Endodermal cell (in vitro differentiated cells): ENCODE measurements around the gene SAP30. TPM values are rescaled to one million over a fixed set of nuclear protein-coding genes. Genes with fewer than 3 reads are reported as not detected.

Experiments
- DNase-seq: peaks from one replicate; pipeline ENCODE4 v3.0.0-alpha.2; 2017
- H3K27ac ChIP-seq: 2 replicates; pipeline ENCODE4 v1.5.1; 2013; ENCODE audit warnings: mild to moderate bottlenecking, low read depth, low read length, moderate library complexity
- H3K27me3 ChIP-seq: 2 replicates; pipeline ENCODE4 v1.6.1; 2013; ENCODE audit warnings: mild to moderate bottlenecking, low read length, moderate library complexity; ENCODE audit not compliant: insufficient read depth, control insufficient read depth, poor library complexity, severe bottlenecking
- H3K36me3 ChIP-seq: 2 replicates; pipeline ENCODE4 v1.7.0; 2013; ENCODE audit warnings: mild to moderate bottlenecking, low read length, moderate library complexity; ENCODE audit not compliant: control insufficient read depth, insufficient read depth
- H3K4me1 ChIP-seq: one replicate; pipeline ENCODE4 v1.7.0; 2013; ENCODE audit warnings: low read length; ENCODE audit not compliant: control insufficient read depth, insufficient read depth
- H3K4me3 ChIP-seq: 2 replicates; pipeline ENCODE4 v1.5.1; 2013; ENCODE audit warnings: mild to moderate bottlenecking, low read length, moderate library complexity
- H3K9ac ChIP-seq: 2 replicates; pipeline ENCODE4 v1.6.1; 2013; ENCODE audit warnings: mild to moderate bottlenecking, low read length, moderate library complexity; ENCODE audit not compliant: poor library complexity, severe bottlenecking; ENCODE audit errors: extremely low read depth
- H3K9me3 ChIP-seq: 2 replicates; pipeline ENCODE4 v1.6.1; 2013; ENCODE audit warnings: mild to moderate bottlenecking, low read length, moderate library complexity; ENCODE audit not compliant: control insufficient read depth
- H3K27ac Mint-ChIP-seq: 2 replicates; pipeline ENCODE4 v1.8.0; 2020; ENCODE audit warnings: mixed read lengths
- H3K27me3 Mint-ChIP-seq: 2 replicates; pipeline ENCODE4 v1.8.0; 2021; ENCODE audit warnings: mild to moderate bottlenecking, mixed read lengths; ENCODE audit not compliant: insufficient read depth
- H3K36me3 Mint-ChIP-seq: 2 replicates; pipeline ENCODE4 v1.8.0; 2020; ENCODE audit warnings: low read depth, mixed read lengths
- H3K4me1 Mint-ChIP-seq: 2 replicates; pipeline ENCODE4 v1.8.0; 2020; ENCODE audit warnings: mixed read lengths
- H3K4me3 Mint-ChIP-seq: 2 replicates; pipeline ENCODE4 v1.8.0; 2020; ENCODE audit warnings: mild to moderate bottlenecking, moderate library complexity, mixed read lengths
- H3K9me3 Mint-ChIP-seq: 2 replicates; pipeline ENCODE4 v1.8.0; 2020; ENCODE audit warnings: mild to moderate bottlenecking, mixed read lengths
- WGBS, 2 experiments: methylation state at CpG; one replicate each; pipeline versions ENCODE4 v1.1.5 to v1.1.7; 2013; ENCODE audit warnings: missing lambda C conversion rate in 2 of 2, mixed read lengths in 1 of 2; ENCODE audit not compliant: insufficient coverage in 1 of 2, insufficient read length in 1 of 2; 5-methylcytosine and 5-hydroxymethylcytosine counted together
- total RNA-seq, 2 donors: library from RNA; stranded (reverse); fragmentation: NEBNext Ultra II Directional in 1 of 2; extraction: Animal tissue kit (Norgen Biotek cat#: 25700) in 1 of 2; gene quantifications; 2 replicates in 1 of 2; 3 replicates in 1 of 2; pipeline ENCODE4 v1.2.1, GENCODE V29; 2021
- TF ChIP-seq, protein P1 (sequence below): fragments of 200-600 bp; sonication (generic); conservative IDR thresholded peaks from 2 replicates; pipeline ENCODE4 v1.5.0; 2021; ENCODE audit warnings: antibody characterized with exemption, mild to moderate bottlenecking

SAP30 gene
- total RNA-seq, 2 donors from 2014 or later = 8.7 to 10.8 TPM

DNA sequence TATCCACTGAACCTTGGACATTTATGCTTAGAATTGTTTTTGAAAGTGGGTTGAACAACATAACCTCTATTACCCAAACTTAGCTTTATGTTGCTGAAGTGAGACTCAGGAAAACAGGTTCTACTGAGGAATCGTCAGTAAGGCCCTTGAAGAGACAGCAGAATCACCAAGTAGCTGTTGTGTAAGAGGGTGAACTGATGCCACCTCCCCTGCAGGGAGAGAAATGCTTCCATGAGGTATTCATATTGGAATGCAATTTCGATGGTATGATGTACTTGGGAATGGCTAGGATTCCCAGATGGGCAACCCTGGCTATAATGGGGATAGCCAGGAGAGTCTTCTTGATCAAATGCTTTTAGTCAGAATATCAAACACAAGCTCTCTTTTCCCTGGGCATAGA is 32.3 kb downstream of the SAP30 start:
- TF ChIP-seq, protein P1, sequence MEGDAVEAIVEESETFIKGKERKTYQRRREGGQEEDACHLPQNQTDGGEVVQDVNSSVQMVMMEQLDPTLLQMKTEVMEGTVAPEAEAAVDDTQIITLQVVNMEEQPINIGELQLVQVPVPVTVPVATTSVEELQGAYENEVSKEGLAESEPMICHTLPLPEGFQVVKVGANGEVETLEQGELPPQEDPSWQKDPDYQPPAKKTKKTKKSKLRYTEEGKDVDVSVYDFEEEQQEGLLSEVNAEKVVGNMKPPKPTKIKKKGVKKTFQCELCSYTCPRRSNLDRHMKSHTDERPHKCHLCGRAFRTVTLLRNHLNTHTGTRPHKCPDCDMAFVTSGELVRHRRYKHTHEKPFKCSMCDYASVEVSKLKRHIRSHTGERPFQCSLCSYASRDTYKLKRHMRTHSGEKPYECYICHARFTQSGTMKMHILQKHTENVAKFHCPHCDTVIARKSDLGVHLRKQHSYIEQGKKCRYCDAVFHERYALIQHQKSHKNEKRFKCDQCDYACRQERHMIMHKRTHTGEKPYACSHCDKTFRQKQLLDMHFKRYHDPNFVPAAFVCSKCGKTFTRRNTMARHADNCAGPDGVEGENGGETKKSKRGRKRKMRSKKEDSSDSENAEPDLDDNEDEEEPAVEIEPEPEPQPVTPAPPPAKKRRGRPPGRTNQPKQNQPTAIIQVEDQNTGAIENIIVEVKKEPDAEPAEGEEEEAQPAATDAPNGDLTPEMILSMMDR = no peak
- Mint-ChIP-seq H3K4me1 (no peaks in the 10 kb centered on the region), H3K27ac (no peak overlapping the region), H3K36me3 (no peaks in the 10 kb centered on the region), H3K9me3 (no peaks in the 10 kb centered on the region), H3K4me3 (no peak overlapping the region), H3K27me3 (no peaks in the 10 kb centered on the region)
- Histone ChIP-seq H3K36me3 (no peaks in the 10 kb centered on the region), H3K9ac (no peak overlapping the region), H3K27me3 (no peaks in the 10 kb centered on the region), H3K4me3 (no peak overlapping the region), H3K4me1 (no peaks in the 10 kb centered on the region), H3K9me3 (no peaks in the 10 kb centered on the region), H3K27ac (no peak overlapping the region)
- DNase-seq = no peak
- 86 to 90% methylated on average over 1 to 2 of the region's 2 CpGs for WGBS, 2 experiments

GRCh38 chr4:173404296-173404865 is 33.6 kb downstream of the SAP30 start:
- DNase-seq = no peak
- Histone ChIP-seq H3K9me3 (no peaks in the 10 kb centered on the region), H3K9ac (no peak overlapping the region), H3K4me1 (no peaks in the 10 kb centered on the region), H3K27ac (no peak overlapping the region), H3K4me3 (no peak overlapping the region), H3K36me3 (no peaks in the 10 kb centered on the region), H3K27me3 (no peaks in the 10 kb centered on the region)
- no peak overlapping the region for H3K4me3 Mint-ChIP-seq
- 83 to 88% methylated on average over 2 to 3 of the region's 3 CpGs for WGBS, 2 experiments
- no peaks in the 10 kb centered on the region for H3K27me3 Mint-ChIP-seq
- no peak overlapping the region for H3K27ac Mint-ChIP-seq
- no peaks in the 10 kb centered on the region for H3K36me3 Mint-ChIP-seq
- no peaks in the 10 kb centered on the region for H3K4me1 Mint-ChIP-seq
- TF ChIP-seq, protein P1 = no peak
- H3K9me3 Mint-ChIP-seq = no peaks in the 10 kb centered on the region

- H3K4me1 Mint-ChIP-seq = no peaks in the 10 kb centered on the region
- whole genome bisulfite sequencing, 2 experiments = 84 to 91% methylated on average over 3 of the region's 4 CpGs
- no peak overlapping the region for H3K9ac ChIP-seq
- H3K27me3 Mint-ChIP-seq = no peaks in the 10 kb centered on the region
- no peaks in the 10 kb centered on the region for H3K9me3 ChIP-seq
- no peaks in the 10 kb centered on the region for H3K27me3 ChIP-seq
- no peak overlapping the region for H3K27ac Mint-ChIP-seq
- H3K9me3 Mint-ChIP-seq = no peaks in the 10 kb centered on the region
- TF ChIP-seq, protein P1 = no peak
- no peak overlapping the region for H3K4me3 ChIP-seq
- no peaks in the 10 kb centered on the region for H3K4me1 ChIP-seq
- H3K4me3 Mint-ChIP-seq = no peak overlapping the region
- no peak overlapping the region for H3K27ac ChIP-seq
- DNase-seq = no peak
- H3K36me3 ChIP-seq = no peaks in the 10 kb centered on the region
- no peaks in the 10 kb centered on the region for H3K36me3 Mint-ChIP-seq
These were observed 35.3 kb downstream of the SAP30 start for GRCh38 chr4:173405840-173406606.
